SK-N-SH treated with all-trans-retinoic acid at 6 μM for 48 hours (cell line): ENCODE data around the gene C20orf204.

Experiments
- ATAC-seq: fragments of 200-7000 bp; cut with Tn5 transposase; 3 replicates; pipeline ENCODE4 v1.9.1; 2020; ENCODE audit warnings: mild to moderate bottlenecking, moderate library complexity
- ARNTL ChIP-seq: fragments of 450-650 bp; formaldehyde crosslinking; IDR thresholded peaks from 2 replicates; pipeline ENCODE4 v1.5.0; 2020; ENCODE audit warnings: low read depth, mild to moderate bottlenecking, moderate library complexity, borderline replicate concordance
- BACH2 ChIP-seq: fragments of 250-450 bp; sonication (Bioruptor Pico); IDR thresholded peaks from 2 replicates; pipeline ENCODE4 v1.9.0; 2021; ENCODE audit warnings: mild to moderate bottlenecking, borderline replicate concordance
- CSDC2 ChIP-seq: fragments of 250-450 bp; sonication (Bioruptor Pico); IDR thresholded peaks from 2 replicates; pipeline ENCODE4 v1.5.0; 2020; ENCODE audit warnings: mild to moderate bottlenecking, moderate library complexity
- CSRNP3 ChIP-seq: fragments of 250-450 bp; sonication (Bioruptor Pico); IDR thresholded peaks from 2 replicates; pipeline ENCODE4 v1.5.1; 2021; ENCODE audit warnings: mild to moderate bottlenecking, moderate library complexity
- ESRRG ChIP-seq: fragments of 250-450 bp; sonication (Bioruptor Pico); IDR thresholded peaks from 2 replicates; pipeline ENCODE4 v1.6.1; 2021; ENCODE audit warnings: mild to moderate bottlenecking
- GLIS3 ChIP-seq: fragments of 250-450 bp; sonication (Bioruptor Pico); IDR thresholded peaks from 2 replicates; pipeline ENCODE4 v1.5.0; 2020; ENCODE audit warnings: mild to moderate bottlenecking, moderate library complexity
- ISL1 ChIP-seq: fragments of 250-450 bp; sonication (Bioruptor Pico); IDR thresholded peaks from 2 replicates; pipeline ENCODE4 v2.1.2; 2022; ENCODE audit warnings: mild to moderate bottlenecking, moderate library complexity
- OSR1 ChIP-seq: fragments of 250-450 bp; sonication (Bioruptor Pico); IDR thresholded peaks from 2 replicates; pipeline ENCODE4 v1.8.0; 2022; ENCODE audit warnings: moderate library complexity, mild to moderate bottlenecking, inconsistent platforms
- PATZ1 ChIP-seq: fragments of 250-450 bp; sonication (Bioruptor Pico); IDR thresholded peaks from 2 replicates; pipeline ENCODE4 v1.8.0; 2020; ENCODE audit warnings: mild to moderate bottlenecking, moderate library complexity, borderline replicate concordance
- POU6F1 ChIP-seq: fragments of 250-450 bp; sonication (Bioruptor Pico); IDR thresholded peaks from 2 replicates; pipeline ENCODE4 v1.8.0; 2021; ENCODE audit warnings: low read depth, mild to moderate bottlenecking, moderate library complexity, borderline replicate concordance
- TCF4 ChIP-seq: fragments of 250-450 bp; sonication (Bioruptor Pico); IDR thresholded peaks from 2 replicates; pipeline ENCODE4 v1.8.0; 2021; ENCODE audit warnings: mild to moderate bottlenecking, moderate library complexity, borderline replicate concordance
- TOX ChIP-seq: fragments of 250-450 bp; sonication (Bioruptor Pico); IDR thresholded peaks from 2 replicates; pipeline ENCODE4 v1.8.0; 2021; ENCODE audit warnings: mild to moderate bottlenecking, moderate library complexity, borderline replicate concordance
- ZC3H10 ChIP-seq: fragments of 250-450 bp; sonication (Bioruptor Pico); IDR thresholded peaks from 2 replicates; pipeline ENCODE4 v1.5.1; 2021; ENCODE audit warnings: mild to moderate bottlenecking, moderate library complexity
- ZFP30 ChIP-seq: fragments of 450-650 bp; formaldehyde crosslinking; IDR thresholded peaks from 2 replicates; pipeline ENCODE4 v1.5.0; 2022; ENCODE audit warnings: mild to moderate bottlenecking, moderate library complexity
- ZNF565 ChIP-seq: fragments of 450-650 bp; formaldehyde crosslinking; conservative IDR thresholded peaks from 2 replicates; pipeline ENCODE4 v1.5.0; 2020; ENCODE audit warnings: low read depth, mild to moderate bottlenecking, moderate library complexity
- ZNF70 ChIP-seq: fragments of 450-650 bp; formaldehyde crosslinking; IDR thresholded peaks from 2 replicates; pipeline ENCODE4 v1.5.0; 2020; ENCODE audit warnings: mild to moderate bottlenecking, moderate library complexity
- ZNF8 ChIP-seq: fragments of 450-650 bp; formaldehyde crosslinking; IDR thresholded peaks from 2 replicates; pipeline ENCODE4 v1.5.0; 2020; ENCODE audit warnings: mild to moderate bottlenecking, moderate library complexity
- TF ChIP-seq, protein P1 (sequence below): fragments of 250-450 bp; sonication (Bioruptor Pico); IDR thresholded peaks from 2 replicates; pipeline ENCODE4 v1.5.0; 2020; ENCODE audit warnings: mild to moderate bottlenecking, moderate library complexity
- TF ChIP-seq, protein P2 (sequence below): fragments of 250-450 bp; sonication (Bioruptor Pico); IDR thresholded peaks from 2 replicates; pipeline ENCODE4 v1.5.1; 2020; ENCODE audit warnings: low read depth, mild to moderate bottlenecking, moderate library complexity

The C20orf204 gene

DNA sequence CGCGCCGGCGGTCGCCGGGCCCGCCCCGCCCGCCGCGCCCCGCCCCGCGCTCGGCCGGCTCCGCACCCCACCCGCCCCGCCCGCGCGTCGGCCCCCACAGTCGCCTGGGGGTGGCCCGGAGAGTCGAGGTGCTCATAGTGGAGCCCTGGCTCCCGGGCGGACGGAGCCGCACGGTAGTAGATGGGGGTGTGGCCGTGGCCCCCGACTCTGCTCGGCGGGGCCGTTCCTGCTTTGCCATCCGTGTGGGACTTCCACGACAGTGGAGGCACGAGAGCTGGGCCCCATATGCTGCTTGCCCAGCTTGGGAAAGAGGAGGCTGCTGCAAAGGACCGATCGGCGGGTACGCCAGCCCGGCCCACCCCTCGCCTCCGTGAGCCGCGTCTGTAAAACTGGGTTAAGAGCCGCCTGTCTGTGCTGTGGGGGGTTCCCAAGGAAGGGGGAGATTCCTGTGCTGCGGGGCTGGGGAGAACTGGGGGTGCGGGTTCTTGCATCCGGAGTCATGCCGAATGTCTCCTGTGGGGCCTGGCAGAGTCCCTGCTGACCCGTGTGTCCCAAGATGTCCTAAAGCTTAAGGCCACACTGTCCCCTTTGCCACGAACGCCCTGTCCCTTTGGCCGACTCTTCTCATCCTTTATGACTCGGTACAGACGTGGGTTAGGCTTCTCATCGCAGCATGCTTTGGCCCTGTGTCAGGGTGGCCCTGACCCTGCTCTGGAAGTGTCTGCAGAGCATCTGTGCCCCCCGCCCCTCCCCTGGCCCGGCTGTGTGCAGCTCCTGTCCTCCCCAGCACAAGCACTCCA, 44.2 kb downstream of the C20orf204 start, which contains the start of gene OPRL1:
OPRL1 (plus strand) TSS at position 70 of the 800 bp plus-strand sequence. CDS start 12,639 bp downstream, outside the sequence.
- TF ChIP-seq, protein P1, sequence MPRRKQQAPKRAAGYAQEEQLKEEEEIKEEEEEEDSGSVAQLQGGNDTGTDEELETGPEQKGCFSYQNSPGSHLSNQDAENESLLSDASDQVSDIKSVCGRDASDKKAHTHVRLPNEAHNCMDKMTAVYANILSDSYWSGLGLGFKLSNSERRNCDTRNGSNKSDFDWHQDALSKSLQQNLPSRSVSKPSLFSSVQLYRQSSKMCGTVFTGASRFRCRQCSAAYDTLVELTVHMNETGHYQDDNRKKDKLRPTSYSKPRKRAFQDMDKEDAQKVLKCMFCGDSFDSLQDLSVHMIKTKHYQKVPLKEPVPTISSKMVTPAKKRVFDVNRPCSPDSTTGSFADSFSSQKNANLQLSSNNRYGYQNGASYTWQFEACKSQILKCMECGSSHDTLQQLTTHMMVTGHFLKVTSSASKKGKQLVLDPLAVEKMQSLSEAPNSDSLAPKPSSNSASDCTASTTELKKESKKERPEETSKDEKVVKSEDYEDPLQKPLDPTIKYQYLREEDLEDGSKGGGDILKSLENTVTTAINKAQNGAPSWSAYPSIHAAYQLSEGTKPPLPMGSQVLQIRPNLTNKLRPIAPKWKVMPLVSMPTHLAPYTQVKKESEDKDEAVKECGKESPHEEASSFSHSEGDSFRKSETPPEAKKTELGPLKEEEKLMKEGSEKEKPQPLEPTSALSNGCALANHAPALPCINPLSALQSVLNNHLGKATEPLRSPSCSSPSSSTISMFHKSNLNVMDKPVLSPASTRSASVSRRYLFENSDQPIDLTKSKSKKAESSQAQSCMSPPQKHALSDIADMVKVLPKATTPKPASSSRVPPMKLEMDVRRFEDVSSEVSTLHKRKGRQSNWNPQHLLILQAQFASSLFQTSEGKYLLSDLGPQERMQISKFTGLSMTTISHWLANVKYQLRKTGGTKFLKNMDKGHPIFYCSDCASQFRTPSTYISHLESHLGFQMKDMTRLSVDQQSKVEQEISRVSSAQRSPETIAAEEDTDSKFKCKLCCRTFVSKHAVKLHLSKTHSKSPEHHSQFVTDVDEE (CRISPR knock-in tag) = no peak
- TF ChIP-seq ZFP30 (no peak), ZNF8 (CRISPR knock-in tag) (no peak), CSDC2 (CRISPR knock-in tag) (no peak), CSRNP3 (CRISPR knock-in tag) (no peak), ZC3H10 (CRISPR knock-in tag) (no peak), OSR1 (no peak), ISL1 (CRISPR knock-in tag) (no peak), GLIS3 (no peak), TCF4 (CRISPR knock-in tag) (no peak), ARNTL (no peak), ZNF565 (CRISPR knock-in tag) (no peak), ZNF70 (CRISPR knock-in tag) (no peak), POU6F1 (CRISPR knock-in tag) (no peak)
- TF ChIP-seq, protein P2, sequence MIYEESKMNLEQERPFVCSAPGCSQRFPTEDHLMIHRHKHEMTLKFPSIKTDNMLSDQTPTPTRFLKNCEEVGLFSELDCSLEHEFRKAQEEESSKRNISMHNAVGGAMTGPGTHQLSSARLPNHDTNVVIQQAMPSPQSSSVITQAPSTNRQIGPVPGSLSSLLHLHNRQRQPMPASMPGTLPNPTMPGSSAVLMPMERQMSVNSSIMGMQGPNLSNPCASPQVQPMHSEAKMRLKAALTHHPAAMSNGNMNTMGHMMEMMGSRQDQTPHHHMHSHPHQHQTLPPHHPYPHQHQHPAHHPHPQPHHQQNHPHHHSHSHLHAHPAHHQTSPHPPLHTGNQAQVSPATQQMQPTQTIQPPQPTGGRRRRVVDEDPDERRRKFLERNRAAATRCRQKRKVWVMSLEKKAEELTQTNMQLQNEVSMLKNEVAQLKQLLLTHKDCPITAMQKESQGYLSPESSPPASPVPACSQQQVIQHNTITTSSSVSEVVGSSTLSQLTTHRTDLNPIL = no peak
- ATAC-seq = no peak; the same call in none of the 3 replicates

- TF ChIP-seq TOX (CRISPR knock-in tag) = no peak
- TF ChIP-seq ESRRG = no peak
- TF ChIP-seq PATZ1 (CRISPR knock-in tag) = no peak
- 0 out of 3 replicates have a peak, but pooled peaks have one; percentile 1 for ATAC-seq
Observed at GRCh38 chr20:64080813-64081623, 45.0 kb downstream of the C20orf204 start.

DNA sequence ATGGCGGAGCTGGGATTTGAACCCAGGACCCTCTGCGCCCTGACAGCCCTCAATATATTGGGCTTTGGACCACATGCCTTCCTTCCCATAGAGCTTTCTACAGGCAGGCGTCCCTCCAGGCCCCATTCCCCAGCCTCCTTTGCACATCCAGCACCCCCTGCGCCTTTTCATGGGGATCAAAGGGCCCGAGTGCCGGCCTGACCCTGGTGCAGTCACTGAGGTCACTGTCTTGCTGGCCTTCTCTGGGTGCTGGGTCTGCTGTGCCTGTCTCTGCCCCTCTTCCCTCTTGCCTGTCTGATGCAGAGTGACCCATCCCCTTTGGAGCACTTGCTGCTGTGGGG, 45.6 kb downstream of the C20orf204 start:
- ATAC-seq = no peak
- no peak for TF ChIP-seq ESRRG
- TF ChIP-seq ZNF70 (CRISPR knock-in tag) = no peak
- TF ChIP-seq TOX (CRISPR knock-in tag) = no peak
- TF ChIP-seq ZC3H10 (CRISPR knock-in tag) = no peak
- TF ChIP-seq OSR1 = no peak
- no peak for TF ChIP-seq ARNTL
- no peak for TF ChIP-seq POU6F1 (CRISPR knock-in tag)
- TF ChIP-seq BACH2 (CRISPR knock-in tag) = no peak
- TF ChIP-seq, protein P2 = no peak
- no peak for TF ChIP-seq GLIS3
- no peak for TF ChIP-seq CSRNP3 (CRISPR knock-in tag)
